ENCODE measurements around the gene SLC9A7.

- TF ChIP-seq CTCF (conservative IDR thresholded peaks at IDR 0.05; ENCODE audit: low read depth in 2 of 2) = no peak
- TF ChIP-seq JUNB (IDR thresholded peaks at IDR 0.05; ENCODE audit: unreplicated experiment) = no peak
- TF ChIP-seq POLR2AphosphoS5 (IDR thresholded peaks at IDR 0.05; ENCODE audit: low read depth) = no peak
- TF ChIP-seq EZH2 (IDR thresholded peaks at IDR 0.05; ENCODE audit: low read depth, unreplicated experiment) = no peak
- no peak for TF ChIP-seq REST (IDR thresholded peaks at IDR 0.05; ENCODE audit: unreplicated experiment)
- TF ChIP-seq CREB1 (CRISPR knock-in tag; IDR thresholded peaks at IDR 0.05; ENCODE audit: low read depth) = no peak
- TF ChIP-seq EZH2phosphoT487 (IDR thresholded peaks at IDR 0.05; ENCODE audit: unreplicated experiment) = no peak
- no peak for TF ChIP-seq ETS1 (IDR thresholded peaks at IDR 0.05)
These were observed 54.9 kb downstream of the SLC9A7 start for GRCh38 chrX:46703980-46704379.

Data from GM23338 (cell line).